Activated B cell treated with CpG ODN at 0.5 μM for 24 hours (primary cell): ENCODE results near the gene SS18L1. TPM values are rescaled to one million over a fixed set of nuclear protein-coding genes. Genes with fewer than 3 reads are reported as not detected.
"Not testable (repeated sequence)": the region's sequence is repeated elsewhere in the genome, so short reads cannot be mapped to it uniquely, and the experiment has no call there.

Experiments
- ATAC-seq: fragments of 200-7000 bp; cut with Tn5 transposase; one replicate; pipeline ENCODE4 v1.10.0; 2021; ENCODE audit warnings: low read depth, mild to moderate bottlenecking, moderate library complexity
- CTCF ChIA-PET: fragments of 350-600 bp; sonication (Branson Sonifier 250); formaldehyde crosslinking; loops from one replicate; lab custom pipeline; 2021; ENCODE audit warnings: antibody characterized with exemption; lab: Charles Lee
- POLR2A ChIA-PET: fragments of 350-600 bp; sonication (Branson Sonifier 250); formaldehyde crosslinking; loops from one replicate; lab custom pipeline; 2021; ENCODE audit warnings: antibody characterized with exemption; lab: Charles Lee
- DNase-seq: peaks from one replicate; pipeline ENCODE4 v3.0.0; 2022
- H3K27ac Mint-ChIP-seq: one replicate; pipeline ENCODE4 v1.8.0; 2020; ENCODE audit warnings: mixed read lengths
- H3K27me3 Mint-ChIP-seq: one replicate; pipeline ENCODE4 v1.8.0; 2021; ENCODE audit warnings: mixed read lengths
- H3K36me3 Mint-ChIP-seq: one replicate; pipeline ENCODE4 v1.8.0; 2021; ENCODE audit warnings: low read depth, mixed read lengths
- H3K4me1 Mint-ChIP-seq: one replicate; pipeline ENCODE4 v1.8.0; 2021; ENCODE audit warnings: mixed read lengths
- H3K4me3 Mint-ChIP-seq: one replicate; pipeline ENCODE4 v1.8.0; 2020; ENCODE audit warnings: mild to moderate bottlenecking, mixed read lengths
- H3K9me3 Mint-ChIP-seq: one replicate; pipeline ENCODE4 v1.8.0; 2020; ENCODE audit warnings: mixed read lengths
- CTCF ChIP-seq: fragments of 200-600 bp; IDR thresholded peaks from one replicate; pipeline ENCODE4 v1.8.0; 2022; ENCODE audit warnings: antibody characterized with exemption, mild to moderate bottlenecking
- intact Hi-C: fragments of 100-400 bp; cut with micrococcal nuclease; formaldehyde crosslinking; loops from one replicate; pipeline ENCODE4 v1.15.1; 2024
- total RNA-seq: library from RNA; stranded (reverse); gene quantifications from 2 replicates; pipeline ENCODE4 v1.2.3, GENCODE V29; 2022

The SS18L1 gene
- total RNA-seq, 1 donor from 2014 or later, result 9.0 TPM

GRCh38 chr20:62145688-62146018 is 2.1 kb downstream of the SS18L1 start:
- ChIA-PET POLR2A (interaction anchor here (0.8 kb wide), 1 partner anchor 79 kb away, joined by 3 read pairs; no protein-coding TSS in a partner anchor), CTCF (no interaction called here)
- intact Hi-C loops, result no loop called here
- Mint-ChIP-seq H3K4me3 (peak overlapping the region; percentile 81), H3K4me1 (peaks cover 31% of the 10 kb centered on the region), H3K27ac (no peak overlapping the region), H3K36me3 (peaks cover 12% of the 10 kb centered on the region), H3K27me3 (no peaks in the 10 kb centered on the region), H3K9me3 (no peaks in the 10 kb centered on the region)
- no peak for ATAC-seq
- TF ChIP-seq CTCF, result no peak
- no peak for DNase-seq

DNA sequence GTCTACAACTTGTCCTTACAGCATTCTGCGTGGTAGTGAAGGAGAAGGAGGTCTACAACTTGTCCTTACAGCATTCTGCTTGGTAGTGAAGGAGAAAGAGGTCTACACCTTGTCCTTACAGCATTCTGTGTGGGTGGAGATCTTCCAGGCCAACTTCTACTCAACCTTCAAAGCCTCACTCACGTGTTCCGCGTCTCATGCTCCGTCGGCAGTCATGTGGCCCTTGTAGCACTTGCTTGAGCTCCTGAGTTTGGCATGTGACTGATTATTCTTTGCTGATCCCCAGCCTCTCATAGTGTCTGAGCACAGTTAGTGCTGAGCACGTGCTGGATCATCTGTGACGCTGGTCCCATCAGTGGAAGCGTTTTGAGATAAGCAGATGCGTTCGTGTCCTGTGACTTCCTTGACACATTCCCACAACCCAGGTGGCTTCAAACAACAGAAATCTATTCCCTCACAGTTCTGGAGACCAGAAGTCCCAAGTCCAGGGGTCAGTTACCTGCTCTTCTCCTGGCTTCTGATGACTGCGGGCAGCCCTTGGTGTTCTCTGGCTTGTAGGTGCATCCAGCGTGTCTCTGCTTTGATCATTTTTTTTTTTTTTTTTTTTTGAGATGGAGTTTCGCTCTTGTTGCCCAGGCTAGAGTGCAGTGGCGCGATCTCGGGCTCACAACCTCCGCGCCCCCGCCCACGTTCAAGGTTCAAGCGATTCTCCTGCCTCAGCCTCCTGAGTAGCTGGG is 2.6 kb downstream of the SS18L1 start:
- CTCF ChIA-PET, result no interaction called here
- no peaks in the 10 kb centered on the region for H3K9me3 Mint-ChIP-seq
- H3K27ac Mint-ChIP-seq, result no peak overlapping the region
- no peaks in the 10 kb centered on the region for H3K27me3 Mint-ChIP-seq
- intact Hi-C loops, result no loop called here
- H3K4me3 Mint-ChIP-seq, result peak overlapping the region; percentile 81
- TF ChIP-seq CTCF, result no peak
- no peak for DNase-seq
- peaks cover 25% of the 10 kb centered on the region for H3K4me1 Mint-ChIP-seq
- H3K36me3 Mint-ChIP-seq, result peaks cover 9% of the 10 kb centered on the region
- POLR2A ChIA-PET, result interaction anchor here (0.8 kb wide), 1 partner anchor 80 kb away, joined by 3 read pairs; no protein-coding TSS in a partner anchor
- ATAC-seq, result no peak

DNA sequence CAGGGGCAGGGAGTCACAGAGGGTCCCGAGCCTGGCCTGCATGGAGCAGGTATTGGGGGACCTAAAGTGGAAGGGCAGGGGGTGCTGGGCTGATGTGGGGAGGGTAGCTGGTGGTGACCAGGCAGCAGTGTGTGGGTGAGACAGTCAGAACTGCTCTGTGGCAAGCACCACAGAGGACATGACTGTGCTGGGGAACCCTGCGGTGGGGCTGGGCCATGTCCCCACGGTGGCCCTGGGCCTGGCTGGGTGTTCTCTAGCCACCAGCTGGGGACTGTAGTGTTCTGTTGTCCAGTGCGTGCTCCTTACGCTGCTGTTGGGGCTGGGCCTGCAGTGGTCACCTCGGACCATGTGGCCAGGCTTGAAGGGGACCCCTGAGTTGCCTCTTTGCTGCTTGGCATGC is 3.6 kb downstream of the SS18L1 start:
- H3K27me3 Mint-ChIP-seq, result no peaks in the 10 kb centered on the region
- ChIA-PET CTCF (no interaction called here), POLR2A (no interaction called here)
- no peak overlapping the region for H3K27ac Mint-ChIP-seq
- H3K9me3 Mint-ChIP-seq, result no peaks in the 10 kb centered on the region
- H3K4me3 Mint-ChIP-seq, result no peak overlapping the region
- peaks cover 16% of the 10 kb centered on the region for H3K4me1 Mint-ChIP-seq
- intact Hi-C loops, result no loop called here
- TF ChIP-seq CTCF, result no peak
- DNase-seq, result no peak
- ATAC-seq, result no peak
- peaks cover 2% of the 10 kb centered on the region for H3K36me3 Mint-ChIP-seq

DNA sequence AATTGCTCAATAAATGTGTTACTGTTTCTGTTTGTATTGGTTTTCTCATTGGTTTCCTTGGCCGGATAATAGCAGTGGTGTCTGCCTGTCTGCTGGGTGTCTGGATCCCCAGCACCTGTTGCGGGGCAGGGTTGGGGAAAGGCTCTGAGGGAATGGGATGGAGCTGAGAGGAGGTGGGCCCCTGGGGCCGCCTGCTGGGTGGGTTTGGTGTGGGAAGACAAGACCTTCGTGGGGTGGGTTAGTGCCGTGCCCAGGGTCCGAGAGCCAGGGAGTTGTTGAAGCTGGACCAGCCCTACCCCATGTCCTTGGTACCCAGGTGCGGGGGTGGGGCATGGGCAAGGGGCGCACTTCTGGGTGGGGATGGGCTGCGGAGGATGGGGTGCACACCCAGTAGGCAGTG is 4.0 kb downstream of the SS18L1 start:
- ATAC-seq (no peak), DNase-seq (no peak)
- TF ChIP-seq CTCF, result no peak
- ChIA-PET POLR2A (no interaction called here), CTCF (no interaction called here)
- intact Hi-C loops, result no loop called here
- Mint-ChIP-seq H3K4me1 (peaks cover 13% of the 10 kb centered on the region), H3K4me3 (no peak overlapping the region), H3K27me3 (no peaks in the 10 kb centered on the region), H3K36me3 (no peaks in the 10 kb centered on the region), H3K27ac (no peak overlapping the region), H3K9me3 (no peaks in the 10 kb centered on the region)

DNA sequence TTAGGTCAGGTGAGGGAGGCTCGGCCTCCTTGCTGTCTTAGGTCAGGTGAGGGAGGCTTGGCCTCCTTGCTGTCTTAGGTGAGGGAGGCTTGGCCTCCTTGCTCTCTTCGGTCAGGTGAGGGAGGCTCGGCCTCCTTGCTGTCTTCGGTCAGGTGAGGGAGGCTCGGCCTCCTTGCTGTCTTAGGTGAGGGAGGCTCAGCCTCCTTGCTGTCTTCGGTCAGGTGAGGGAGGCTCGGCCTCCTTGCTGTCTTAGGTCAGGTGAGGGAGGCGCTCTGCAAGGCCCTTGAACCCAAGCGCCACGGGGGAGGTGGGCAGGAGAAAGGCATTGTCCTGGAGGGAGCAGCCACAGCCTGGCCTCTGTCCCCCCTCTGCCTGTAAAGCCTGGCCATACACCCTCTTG is 4.8 kb downstream of the SS18L1 start:
- intact Hi-C loops, POLR2A ChIA-PET: not testable (repeated sequence)

More for the DNA sequence above, 4.8 kb downstream of the SS18L1 start:
- H3K27me3 Mint-ChIP-seq, H3K27ac Mint-ChIP-seq, DNase-seq, H3K9me3 Mint-ChIP-seq, CTCF ChIA-PET, ATAC-seq, H3K36me3 Mint-ChIP-seq, H3K4me3 Mint-ChIP-seq: not testable (repeated sequence)
- peaks cover 13% of the 10 kb centered on the region for H3K4me1 Mint-ChIP-seq
